Measurements from ENCODE around the gene TBC1D3E.
"Not testable (repeated sequence)": the region's sequence is repeated elsewhere in the genome, so short reads cannot be mapped to it uniquely, and the experiment has no call there.

GRCh38 chr17:38134860-38135259 lies 7.1 kb downstream of the TBC1D3E start:
- not testable (repeated sequence) for TF ChIP-seq CTCF (IDR thresholded peaks at IDR 0.05 in 4 of 5, conservative IDR thresholded peaks at IDR 0.05 in 1 of 5); POLR2A (IDR thresholded peaks at IDR 0.05)

Measured in gastrocnemius medialis (tissue), 4 donors.